HEK293T (cell line): ENCODE results near the gene DLST.

ENCODE experiments used
- CTCF ChIA-PET: fragments of 350-600 bp; formaldehyde crosslinking; extraction: SDS; loops from one replicate; lab custom pipeline; 2021; ENCODE audit warnings: antibody characterized with exemption, inconsistent platforms; lab: Yijun Ruan, JAX
- POLR2A ChIA-PET: fragments of 350-600 bp; formaldehyde crosslinking; extraction: SDS; loops from one replicate; lab custom pipeline; 2020; ENCODE audit warnings: antibody characterized with exemption, inconsistent platforms; lab: Yijun Ruan, JAX
- DNase-seq: peaks from one replicate; pipeline ENCODE4 v3.0.0; 2012; ENCODE audit warnings: mixed read lengths; ENCODE audit errors: extremely low spot score
- ARNT ChIP-seq: fragments of 450-650 bp; IDR thresholded peaks from 2 replicates; pipeline ENCODE4 v1.6.1; 2017; ENCODE audit warnings: mild to moderate bottlenecking
- BHLHE40 ChIP-seq: fragments of 450-650 bp; IDR thresholded peaks from 2 replicates; pipeline ENCODE4 v1.6.1; 2016; ENCODE audit warnings: mild to moderate bottlenecking, moderate library complexity, borderline replicate concordance
- CTBP1 ChIP-seq: fragments of 450-650 bp; IDR thresholded peaks from 2 replicates; pipeline ENCODE4 v1.6.1; 2016; ENCODE audit warnings: borderline replicate concordance
- ELF4 ChIP-seq: fragments of 450-650 bp; IDR thresholded peaks from 2 replicates; pipeline ENCODE4 v1.6.1; 2017; ENCODE audit warnings: antibody characterized with exemption
- FOXA1 ChIP-seq: fragments of 450-650 bp; IDR thresholded peaks from 2 replicates; pipeline ENCODE4 v1.6.1; 2016; ENCODE audit warnings: mild to moderate bottlenecking
- FOXK2 ChIP-seq: fragments of 450-650 bp; IDR thresholded peaks from 2 replicates; pipeline ENCODE4 v1.6.1; 2016; ENCODE audit warnings: mild to moderate bottlenecking
- FOXM1 ChIP-seq: fragments of 450-650 bp; IDR thresholded peaks from 2 replicates; pipeline ENCODE4 v1.6.1; 2017; ENCODE audit warnings: mild to moderate bottlenecking, borderline replicate concordance
- HDGF ChIP-seq: fragments of 450-650 bp; IDR thresholded peaks from 2 replicates; pipeline ENCODE4 v1.6.1; 2017; ENCODE audit warnings: antibody characterized with exemption, borderline replicate concordance
- L3MBTL2 ChIP-seq: fragments of 450-650 bp; conservative IDR thresholded peaks from 2 replicates; pipeline ENCODE4 v1.6.1; 2016; ENCODE audit warnings: mild to moderate bottlenecking
- LEF1 ChIP-seq: fragments of 450-650 bp; IDR thresholded peaks from 2 replicates; pipeline ENCODE4 v1.6.1; 2017; ENCODE audit warnings: mild to moderate bottlenecking, borderline replicate concordance
- NFRKB ChIP-seq: fragments of 450-650 bp; IDR thresholded peaks from 2 replicates; pipeline ENCODE4 v1.6.1; 2016; ENCODE audit warnings: mild to moderate bottlenecking, moderate library complexity
- PKNOX1 ChIP-seq: fragments of 450-650 bp; IDR thresholded peaks from 2 replicates; pipeline ENCODE4 v1.6.1; 2016
- SP1 ChIP-seq: fragments of 450-650 bp; IDR thresholded peaks from 2 replicates; pipeline ENCODE4 v1.6.1; 2017
- SUZ12 ChIP-seq: fragments of 450-650 bp; IDR thresholded peaks from 2 replicates; pipeline ENCODE4 v1.6.1; 2016; ENCODE audit warnings: mild to moderate bottlenecking
- TARDBP ChIP-seq: fragments of 450-650 bp; IDR thresholded peaks from 2 replicates; pipeline ENCODE4 v1.6.1; 2016
- ZNF384 ChIP-seq: fragments of 450-650 bp; IDR thresholded peaks from 2 replicates; pipeline ENCODE4 v1.6.1; 2016

Gene DLST

GRCh38 chr14:74904635-74905503, 23.2 kb downstream of the DLST start:
- no peak for TF ChIP-seq LEF1
- no peak for TF ChIP-seq BHLHE40
- TF ChIP-seq NFRKB, result no peak
- no peak for TF ChIP-seq ELF4
- no peak for TF ChIP-seq ARNT
- no peak for TF ChIP-seq SUZ12
- no peak for TF ChIP-seq FOXM1
- TF ChIP-seq FOXK2, result no peak
- no peak for TF ChIP-seq FOXA1
- no peak for TF ChIP-seq TARDBP
- TF ChIP-seq PKNOX1, result no peak
- no peak for TF ChIP-seq ZNF384
- TF ChIP-seq HDGF, result no peak
- TF ChIP-seq CTBP1, result no peak
- TF ChIP-seq SP1, result no peak
- no peak for TF ChIP-seq L3MBTL2
- POLR2A ChIA-PET, result interaction anchor here (0.8 to 2.9 kb wide), 6 partner anchors 11 to 222 kb away, joined by 3 to 12 read pairs (median 4); partner anchors contain the start of genes DLST and NEK9
- DNase-seq, result no peak
- CTCF ChIA-PET, result interaction anchor here (0.5 to 2.9 kb wide), 15 partner anchors 11 to 296 kb away, joined by 3 to 61 read pairs (median 4); partner anchors contain the start of gene RPS6KL1

GRCh38 chr14:74905595-74906142, 24.0 kb downstream of the DLST start:
- CTCF ChIA-PET, result interaction anchor here (0.5 to 2.9 kb wide), 24 partner anchors 9 to 297 kb away, joined by 3 to 61 read pairs (median 5); partner anchors contain the start of genes PROX2 and RPS6KL1
- TF ChIP-seq L3MBTL2, result peak; percentile 24; the same call in 1 of the 2 replicates
- no peak for TF ChIP-seq TARDBP
- POLR2A ChIA-PET, result interaction anchor here (0.8 to 2.9 kb wide), 6 partner anchors 12 to 44 kb away, joined by 4 to 12 read pairs (median 4); partner anchors contain the start of genes DLST and RPS6KL1
- peak; percentile 75 for DNase-seq

GRCh38 chr14:74906925-74907521, 25.3 kb downstream of the DLST start:
- TF ChIP-seq CTBP1, result no peak
- no peak for DNase-seq
- CTCF ChIA-PET, result interaction anchor here (0.5 to 2.9 kb wide), 7 partner anchors 11 to 45 kb away, joined by 3 to 61 read pairs (median 6); partner anchors contain the start of gene PROX2
- POLR2A ChIA-PET, result interaction anchor here (0.5 to 2.9 kb wide), 5 partner anchors 16 to 44 kb away, joined by 3 to 12 read pairs (median 4); partner anchors contain the start of genes DLST and RPS6KL1

- CTCF ChIA-PET, result interaction anchor here (0.6 to 1.6 kb wide), 3 partner anchors 38 to 184 kb away, joined by 3 to 10 read pairs (median 4); no protein-coding TSS in a partner anchor
- no peak for DNase-seq
- POLR2A ChIA-PET, result no interaction called here
These were observed 26.0 kb downstream of the DLST start for GRCh38 chr14:74907744-74908143.

GRCh38 chr14:74908861-74909341, 27.2 kb downstream of the DLST start:
- POLR2A ChIA-PET, result interaction anchor here (1.2 kb wide), 1 partner anchor 14 kb away, joined by 4 read pairs; the partner anchor contains the start of gene RPS6KL1
- DNase-seq, result no peak
- no peak for TF ChIP-seq PKNOX1
- no peak for TF ChIP-seq ARNT
- CTCF ChIA-PET, result interaction anchor here (1.6 kb wide), 1 partner anchor 48 kb away, joined by 10 read pairs; no protein-coding TSS in a partner anchor

More at GRCh38 chr14:74907744-74908143, 26.0 kb downstream of the DLST start:
- TF ChIP-seq ZNF384 (no peak), ELF4 (no peak), HDGF (no peak), SP1 (no peak), NFRKB (no peak)

GRCh38 chr14:74909501-74909900, 27.8 kb downstream of the DLST start:
- POLR2A ChIA-PET, result interaction anchor here (1.0 kb wide), 1 partner anchor 14 kb away, joined by 6 read pairs; the partner anchor contains the start of gene RPS6KL1
- DNase-seq, result no peak
- CTCF ChIA-PET, result interaction anchor here (0.9 kb wide), 1 partner anchor 9 kb away, joined by 3 read pairs; no protein-coding TSS in a partner anchor
- TF ChIP-seq SP1 (no peak), BHLHE40 (no peak), HDGF (no peak), TARDBP (no peak), NFRKB (no peak), ARNT (no peak), SUZ12 (no peak), ELF4 (no peak), LEF1 (no peak), FOXK2 (no peak), PKNOX1 (no peak), CTBP1 (no peak), ZNF384 (no peak), FOXA1 (no peak), L3MBTL2 (no peak), FOXM1 (no peak)
